Ovary (tissue), 3 donors: ENCODE data around the gene DHX32.

Experiments used
- CTCF ChIP-seq, 3 donors: fragments of 450-650 bp in 2 of 3; fragments of 200-600 bp in 1 of 3; IDR thresholded peaks; one replicate each; pipeline versions ENCODE4 v1.5.1 to v1.8.0; 2016 to 2022; ENCODE audit warnings: antibody characterized with exemption in 3 of 3, mild to moderate bottlenecking in 1 of 3
- EP300 ChIP-seq: sonication (generic); formaldehyde crosslinking; IDR thresholded peaks from one replicate; pipeline ENCODE4 v1.6.1; 2017; ENCODE audit warnings: antibody characterized with exemption
- POLR2A ChIP-seq: fragments of 450-650 bp; IDR thresholded peaks from one replicate; pipeline ENCODE4 v1.6.1; 2017; ENCODE audit warnings: antibody characterized with exemption, mild to moderate bottlenecking, moderate library complexity
- donor health status: DM: no; HTN: no; CAD: no.

- TF ChIP-seq CTCF (IDR thresholded peaks at IDR 0.05), result no peak
- TF ChIP-seq POLR2A, result no peak
- no peak for TF ChIP-seq EP300
Measured at GRCh38 chr10:125827133-125827532, 54.0 kb downstream of the DHX32 start.
